ENCODE measurements around the gene KLRC4.
"Not testable (repeated sequence)": the region's sequence is repeated elsewhere in the genome, so short reads cannot be mapped to it uniquely, and the experiment has no call there.

- not testable (repeated sequence) for TF ChIP-seq TCF12 (IDR thresholded peaks at IDR 0.05); YY1 (IDR thresholded peaks at IDR 0.05; ENCODE audit: low read depth); CTCF (IDR thresholded peaks at IDR 0.05); NFIC (IDR thresholded peaks at IDR 0.05; ENCODE audit: borderline replicate concordance); POLR2AphosphoS5 (IDR thresholded peaks at IDR 0.05; ENCODE audit: low read depth, low read length); TAF1 (IDR thresholded peaks at IDR 0.05; ENCODE audit: borderline replicate concordance, low read depth, low read length); EP300 (IDR thresholded peaks at IDR 0.05; ENCODE audit: borderline replicate concordance in 1 of 2, low read depth in 1 of 2, low read length in 1 of 2); FOXJ3 (CRISPR knock-in tag; IDR thresholded peaks at IDR 0.05); GABPA (IDR thresholded peaks at IDR 0.05; ENCODE audit: low read depth); MXI1 (IDR thresholded peaks at IDR 0.05; ENCODE audit: low read depth, low read length); EZH2phosphoT487 (IDR thresholded peaks at IDR 0.05; ENCODE audit: borderline replicate concordance, low read depth)
- TF ChIP-seq, protein P1, sequence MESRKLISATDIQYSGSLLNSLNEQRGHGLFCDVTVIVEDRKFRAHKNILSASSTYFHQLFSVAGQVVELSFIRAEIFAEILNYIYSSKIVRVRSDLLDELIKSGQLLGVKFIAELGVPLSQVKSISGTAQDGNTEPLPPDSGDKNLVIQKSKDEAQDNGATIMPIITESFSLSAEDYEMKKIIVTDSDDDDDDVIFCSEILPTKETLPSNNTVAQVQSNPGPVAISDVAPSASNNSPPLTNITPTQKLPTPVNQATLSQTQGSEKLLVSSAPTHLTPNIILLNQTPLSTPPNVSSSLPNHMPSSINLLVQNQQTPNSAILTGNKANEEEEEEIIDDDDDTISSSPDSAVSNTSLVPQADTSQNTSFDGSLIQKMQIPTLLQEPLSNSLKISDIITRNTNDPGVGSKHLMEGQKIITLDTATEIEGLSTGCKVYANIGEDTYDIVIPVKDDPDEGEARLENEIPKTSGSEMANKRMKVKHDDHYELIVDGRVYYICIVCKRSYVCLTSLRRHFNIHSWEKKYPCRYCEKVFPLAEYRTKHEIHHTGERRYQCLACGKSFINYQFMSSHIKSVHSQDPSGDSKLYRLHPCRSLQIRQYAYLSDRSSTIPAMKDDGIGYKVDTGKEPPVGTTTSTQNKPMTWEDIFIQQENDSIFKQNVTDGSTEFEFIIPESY (IDR thresholded peaks at IDR 0.05; ENCODE audit: borderline replicate concordance, low read depth), result not testable (repeated sequence)
- TF ChIP-seq, protein P2, sequence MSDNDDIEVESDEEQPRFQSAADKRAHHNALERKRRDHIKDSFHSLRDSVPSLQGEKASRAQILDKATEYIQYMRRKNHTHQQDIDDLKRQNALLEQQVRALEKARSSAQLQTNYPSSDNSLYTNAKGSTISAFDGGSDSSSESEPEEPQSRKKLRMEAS (IDR thresholded peaks at IDR 0.05; ENCODE audit: low read depth), result not testable (repeated sequence)
Observed at GRCh38 chr12:10367714-10368113, 41.8 kb downstream of the KLRC4 start.
